Upper lobe of left lung (tissue), 6 donors: ENCODE results near the gene MUC13. TPM values are rescaled to one million over a fixed set of nuclear protein-coding genes. Genes with fewer than 3 reads are reported as not detected.

ENCODE experiments used
- ATAC-seq, 2 donors: fragments of 200-7000 bp; cut with Tn5 transposase; one replicate each; pipeline ENCODE4 v1.9.1; 2022; ENCODE audit warnings: mild to moderate bottlenecking in 2 of 2, moderate library complexity in 2 of 2; ENCODE audit not compliant: low FRiP score in 2 of 2
- DNase-seq, 2 donors: peaks; one replicate each; pipeline ENCODE4 v3.0.0-alpha.2; 2019 to 2020
- H3K27ac ChIP-seq, 4 donors: fragments of 200-600 bp; sonication (generic); one replicate each; pipeline ENCODE4 v1.5.1; 2016 to 2019
- H3K27me3 ChIP-seq, 4 donors: fragments of 200-600 bp; sonication (generic); one replicate each; pipeline ENCODE4 v1.5.1; 2017 to 2019
- H3K36me3 ChIP-seq, 4 donors: fragments of 200-600 bp; sonication (generic); one replicate each; pipeline ENCODE4 v1.5.1; 2016 to 2019
- H3K4me1 ChIP-seq, 4 donors: fragments of 200-600 bp; sonication (generic); one replicate each; pipeline ENCODE4 v1.5.1; 2018 to 2019
- H3K4me3 ChIP-seq, 4 donors: fragments of 200-600 bp; sonication (generic); one replicate each; pipeline ENCODE4 v1.5.1; 2017 to 2019; ENCODE audit warnings: mild to moderate bottlenecking in 2 of 4, moderate library complexity in 1 of 4
- H3K9me3 ChIP-seq, 4 donors: fragments of 200-600 bp; sonication (generic); one replicate each; pipeline ENCODE4 v1.5.1; 2018 to 2019
- EP300 ChIP-seq, 4 donors: sonication (generic); formaldehyde crosslinking; IDR thresholded peaks; one replicate each; pipeline ENCODE4 v1.5.1; 2017; ENCODE audit warnings: antibody characterized with exemption in 4 of 4, control low read depth in 2 of 4
- POLR2A ChIP-seq, 4 donors: fragments of 450-650 bp; IDR thresholded peaks; one replicate each; pipeline ENCODE4 v1.5.1; 2016 to 2017; ENCODE audit warnings: antibody characterized with exemption in 4 of 4, mild to moderate bottlenecking in 2 of 4
- POLR2AphosphoS5 ChIP-seq, 2 donors: sonication (generic); formaldehyde crosslinking; IDR thresholded peaks; one replicate each; pipeline ENCODE4 v1.5.1; 2017; ENCODE audit warnings: antibody characterized with exemption in 2 of 2
- WGBS, 2 donors: methylation state at CpG; one replicate each; pipeline ENCODE4 v1.1.5; 2017 to 2018; 5-methylcytosine and 5-hydroxymethylcytosine counted together
- total RNA-seq, 6 donors: library from RNA; depleted of rRNA in 4 of 6; stranded (reverse); fragments of >200 nt in 4 of 6; gene quantifications; one replicate each; pipeline versions ENCODE4 v1.1.0 to v1.2.1, GENCODE V29; 2016 to 2021
- TF ChIP-seq, protein P1 (sequence below), 6 experiments: fragments of 450-650 bp in 4 of 6; fragments of 200-600 bp in 2 of 6; sonication (generic) in 2 of 6; IDR thresholded peaks; one replicate each; pipeline ENCODE4 v1.5.1; 2016 to 2019; ENCODE audit warnings: antibody characterized with exemption in 6 of 6
- donor health status: DM: no; HTN: no; CAD: no; lungs with moderate emphysema.
- donor health status: DM: no; HTN: yes; CAD: no; lungs with severe emphysema.

The MUC13 gene
- total RNA-seq, 6 donors from 2014 or later = 0.15 to 3.6 (median 0.24) TPM; not detected in 2

DNA sequence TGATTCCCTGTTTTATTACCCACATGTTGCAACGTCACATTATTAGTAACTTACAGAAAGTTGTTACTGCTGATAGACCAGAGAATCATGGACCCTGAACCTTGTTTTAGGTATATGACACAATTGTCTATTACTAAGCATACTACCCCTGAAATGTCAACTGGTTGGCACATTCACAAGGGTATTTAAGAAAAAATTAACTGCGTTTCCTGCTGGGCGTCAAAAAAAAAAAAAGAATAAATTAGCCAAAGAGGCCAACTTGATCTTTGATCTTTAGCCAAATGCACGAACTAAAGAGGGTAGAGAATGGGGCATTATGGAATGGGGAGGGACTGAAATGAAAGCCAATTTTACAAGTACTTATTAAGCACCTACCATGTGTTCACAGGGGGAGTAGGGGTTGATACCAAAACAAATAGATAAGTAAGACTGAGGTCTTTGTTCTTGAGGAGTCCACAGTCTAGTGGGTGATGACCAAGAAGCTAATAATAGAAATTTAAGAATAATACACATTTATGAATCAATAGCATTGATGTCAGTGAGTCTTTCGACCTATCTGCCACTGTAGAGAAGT lies 17.8 kb upstream of the MUC13 start:
- WGBS, 2 donors = 51 to 60% methylated on average over 5 of the region's 5 CpGs
- ATAC-seq (no peak), DNase-seq (no peak)
- no peaks in the 10 kb centered on the region for H3K27me3 ChIP-seq
- H3K9me3 ChIP-seq = no peaks in the 10 kb centered on the region
- no peaks in the 10 kb centered on the region for H3K4me1 ChIP-seq
- no peak overlapping the region for H3K27ac ChIP-seq
- TF ChIP-seq POLR2AphosphoS5 (IDR thresholded peaks at IDR 0.05) (no peak), POLR2A (IDR thresholded peaks at IDR 0.05) (no peak), EP300 (IDR thresholded peaks at IDR 0.05) (no peak)
- TF ChIP-seq, protein P1, sequence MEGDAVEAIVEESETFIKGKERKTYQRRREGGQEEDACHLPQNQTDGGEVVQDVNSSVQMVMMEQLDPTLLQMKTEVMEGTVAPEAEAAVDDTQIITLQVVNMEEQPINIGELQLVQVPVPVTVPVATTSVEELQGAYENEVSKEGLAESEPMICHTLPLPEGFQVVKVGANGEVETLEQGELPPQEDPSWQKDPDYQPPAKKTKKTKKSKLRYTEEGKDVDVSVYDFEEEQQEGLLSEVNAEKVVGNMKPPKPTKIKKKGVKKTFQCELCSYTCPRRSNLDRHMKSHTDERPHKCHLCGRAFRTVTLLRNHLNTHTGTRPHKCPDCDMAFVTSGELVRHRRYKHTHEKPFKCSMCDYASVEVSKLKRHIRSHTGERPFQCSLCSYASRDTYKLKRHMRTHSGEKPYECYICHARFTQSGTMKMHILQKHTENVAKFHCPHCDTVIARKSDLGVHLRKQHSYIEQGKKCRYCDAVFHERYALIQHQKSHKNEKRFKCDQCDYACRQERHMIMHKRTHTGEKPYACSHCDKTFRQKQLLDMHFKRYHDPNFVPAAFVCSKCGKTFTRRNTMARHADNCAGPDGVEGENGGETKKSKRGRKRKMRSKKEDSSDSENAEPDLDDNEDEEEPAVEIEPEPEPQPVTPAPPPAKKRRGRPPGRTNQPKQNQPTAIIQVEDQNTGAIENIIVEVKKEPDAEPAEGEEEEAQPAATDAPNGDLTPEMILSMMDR (IDR thresholded peaks at IDR 0.05) = no peak
- H3K4me3 ChIP-seq = no peak overlapping the region
- H3K36me3 ChIP-seq = no peaks in the 10 kb centered on the region

DNA sequence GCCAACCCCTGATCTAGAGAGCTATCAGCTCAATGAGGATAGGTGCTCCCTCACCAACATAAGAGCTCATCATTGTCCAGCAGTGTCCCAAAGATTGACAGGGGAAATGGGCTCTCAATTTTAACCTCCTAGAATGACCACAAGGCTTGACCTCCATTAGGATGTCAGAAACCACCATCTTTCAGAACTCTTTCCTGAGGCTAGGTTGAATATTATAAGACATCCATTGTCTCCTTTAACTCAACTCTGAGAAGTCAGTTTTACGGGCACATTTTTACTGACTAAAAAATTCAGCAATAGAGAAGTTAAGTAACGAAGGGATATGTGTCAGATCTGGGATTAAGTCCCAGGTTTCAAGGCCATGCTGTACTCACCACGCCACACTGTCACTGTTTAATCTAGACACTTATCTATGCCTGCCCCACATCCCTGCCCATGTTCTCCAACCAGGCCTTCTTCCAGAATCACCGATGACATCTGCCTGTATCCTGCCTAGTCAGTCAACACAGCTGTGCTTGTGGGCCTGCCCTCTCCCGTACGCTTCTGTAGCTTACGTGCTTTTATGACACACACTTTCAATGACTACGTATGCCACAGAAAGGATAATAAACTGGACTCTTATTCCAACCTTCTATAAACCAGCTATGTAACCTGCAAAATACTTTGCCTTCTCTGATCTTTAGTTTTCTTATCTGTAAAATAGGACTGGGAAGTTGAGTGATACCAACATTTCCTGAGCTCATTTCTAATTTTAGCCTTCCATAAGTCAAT lies 17.1 kb upstream of the MUC13 start:
- Histone ChIP-seq H3K9me3 (no peaks in the 10 kb centered on the region), H3K4me3 (no peak overlapping the region), H3K27me3 (no peaks in the 10 kb centered on the region), H3K36me3 (no peaks in the 10 kb centered on the region), H3K27ac (no peak overlapping the region), H3K4me1 (no peaks in the 10 kb centered on the region)
- ATAC-seq (peak; percentile 14 to 40), DNase-seq (no peak)
- TF ChIP-seq POLR2A (IDR thresholded peaks at IDR 0.05) (no peak), EP300 (IDR thresholded peaks at IDR 0.05) (peak in 1 of 4 donors; percentile 4)
- TF ChIP-seq, protein P1 (IDR thresholded peaks at IDR 0.05) = no peak
- WGBS, 2 donors = 76 to 90% methylated on average over 8 of the region's 8 CpGs

DNA sequence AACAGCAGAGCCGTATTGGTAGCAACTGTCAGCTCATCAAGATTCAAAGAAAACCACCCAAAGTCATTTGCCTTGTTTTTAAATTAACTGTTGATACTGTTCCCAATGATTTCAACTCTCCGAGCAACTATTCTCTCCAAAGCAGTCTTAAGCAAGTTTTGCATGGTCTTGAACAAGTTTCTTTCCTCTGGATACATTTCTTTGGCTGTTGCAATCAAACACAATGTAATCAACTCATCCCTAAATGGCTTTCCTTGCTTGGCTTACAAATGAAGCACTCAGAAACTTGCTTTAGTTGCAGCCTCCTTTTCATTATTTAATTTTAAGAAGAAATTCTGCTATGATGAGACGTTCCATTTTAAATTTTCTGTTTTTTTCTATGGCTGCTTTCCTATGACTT lies 15.5 kb upstream of the MUC13 start:
- DNase-seq (no peak), ATAC-seq (no peak)
- Histone ChIP-seq H3K27me3 (no peaks in the 10 kb centered on the region), H3K4me1 (no peaks in the 10 kb centered on the region), H3K9me3 (no peaks in the 10 kb centered on the region), H3K36me3 (no peaks in the 10 kb centered on the region), H3K4me3 (no peak overlapping the region), H3K27ac (no peak overlapping the region)
- TF ChIP-seq POLR2AphosphoS5 (IDR thresholded peaks at IDR 0.05) (no peak), POLR2A (IDR thresholded peaks at IDR 0.05) (no peak), EP300 (IDR thresholded peaks at IDR 0.05) (no peak)
- TF ChIP-seq, protein P1 (IDR thresholded peaks at IDR 0.05) = no peak
- 76 to 91% methylated on average over 3 of the region's 3 CpGs for WGBS, 2 donors

DNA sequence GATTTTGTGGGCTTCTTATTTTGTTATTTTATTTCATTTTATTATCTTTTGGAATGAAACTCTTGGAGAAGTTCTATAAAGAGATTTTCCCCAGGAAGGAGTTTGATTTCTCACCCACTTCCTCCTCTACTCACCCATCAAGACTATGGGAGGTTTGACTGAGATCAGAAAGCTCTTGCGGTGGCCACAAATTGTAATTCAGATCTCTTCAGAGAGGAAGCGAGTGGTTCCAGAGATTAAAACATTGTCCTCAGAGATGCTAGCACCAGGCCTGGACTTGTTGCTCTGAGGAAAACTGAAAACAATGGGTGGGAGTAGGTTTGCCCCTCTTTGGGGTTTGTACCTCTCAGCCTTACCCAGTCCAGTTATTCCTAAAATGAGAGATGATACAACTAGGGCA lies 8.1 kb upstream of the MUC13 start:
- DNase-seq (no peak), ATAC-seq (no peak)
- no peaks in the 10 kb centered on the region for H3K9me3 ChIP-seq
- no peak overlapping the region for H3K4me3 ChIP-seq
- no peak overlapping the region for H3K27ac ChIP-seq
- no peaks in the 10 kb centered on the region for H3K4me1 ChIP-seq
- 94 to 95% methylated on average over 2 of the region's 2 CpGs for WGBS, 2 donors
- no peaks in the 10 kb centered on the region for H3K27me3 ChIP-seq
- TF ChIP-seq, protein P1 (IDR thresholded peaks at IDR 0.05) = no peak
- no peak for TF ChIP-seq POLR2A (IDR thresholded peaks at IDR 0.05)
- no peak for TF ChIP-seq EP300 (IDR thresholded peaks at IDR 0.05)
- TF ChIP-seq POLR2AphosphoS5 (IDR thresholded peaks at IDR 0.05) = no peak
- no peaks in the 10 kb centered on the region for H3K36me3 ChIP-seq
